ENCODE results near the gene HDAC7.

Gene HDAC7

GRCh38 chr12:47785887-47786661 lies 33.6 kb downstream of the HDAC7 start:
- no peaks in the 10 kb centered on the region for H3K9me3 ChIP-seq (ENCODE audit: low read length)
- no peaks in the 10 kb centered on the region for H3K4me1 ChIP-seq (ENCODE audit: insufficient read depth, low read length)
- H2AFZ ChIP-seq (ENCODE audit: low read depth, low read length), result no peak overlapping the region
- H3K36me3 ChIP-seq (ENCODE audit: insufficient read depth, low read length), result peaks cover 88% of the 10 kb centered on the region
- no peak overlapping the region for H3K4me3 ChIP-seq (ENCODE audit: low read length)
- H3K27me3 ChIP-seq (ENCODE audit: insufficient read depth, low read length), result no peaks in the 10 kb centered on the region

GRCh38 chr12:47785036-47785886 lies 34.4 kb downstream of the HDAC7 start:
- Histone ChIP-seq H3K36me3 (ENCODE audit: insufficient read depth, low read length) (peaks cover 80% of the 10 kb centered on the region), H3K9me3 (ENCODE audit: low read length) (no peaks in the 10 kb centered on the region), H2AFZ (ENCODE audit: low read depth, low read length) (no peak overlapping the region), H3K27me3 (ENCODE audit: insufficient read depth, low read length) (no peaks in the 10 kb centered on the region), H3K4me3 (ENCODE audit: low read length) (no peak overlapping the region), H3K4me1 (ENCODE audit: insufficient read depth, low read length) (no peaks in the 10 kb centered on the region)

- H3K4me3 ChIP-seq (ENCODE audit: low read length), result no peak overlapping the region
- no peak overlapping the region for H2AFZ ChIP-seq (ENCODE audit: low read depth, low read length)
- H3K4me1 ChIP-seq (ENCODE audit: insufficient read depth, low read length), result no peaks in the 10 kb centered on the region
- no peaks in the 10 kb centered on the region for H3K27me3 ChIP-seq (ENCODE audit: insufficient read depth, low read length)
- peaks cover 69% of the 10 kb centered on the region for H3K36me3 ChIP-seq (ENCODE audit: insufficient read depth, low read length)
- H3K9me3 ChIP-seq (ENCODE audit: low read length), result no peaks in the 10 kb centered on the region
Observed at GRCh38 chr12:47783821-47784819, 35.6 kb downstream of the HDAC7 start.

GRCh38 chr12:47783024-47783755 lies 36.5 kb downstream of the HDAC7 start:
- H3K9me3 ChIP-seq (ENCODE audit: low read length), result no peaks in the 10 kb centered on the region
- H2AFZ ChIP-seq (ENCODE audit: low read depth, low read length), result no peak overlapping the region
- no peak overlapping the region for H3K4me3 ChIP-seq (ENCODE audit: low read length)
- peaks cover 60% of the 10 kb centered on the region for H3K36me3 ChIP-seq (ENCODE audit: insufficient read depth, low read length)
- no peaks in the 10 kb centered on the region for H3K4me1 ChIP-seq (ENCODE audit: insufficient read depth, low read length)
- no peaks in the 10 kb centered on the region for H3K27me3 ChIP-seq (ENCODE audit: insufficient read depth, low read length)

- Histone ChIP-seq H3K4me1 (ENCODE audit: insufficient read depth, low read length) (no peaks in the 10 kb centered on the region), H2AFZ (ENCODE audit: low read depth, low read length) (no peak overlapping the region), H3K36me3 (ENCODE audit: insufficient read depth, low read length) (peaks cover 52% of the 10 kb centered on the region), H3K4me3 (ENCODE audit: low read length) (no peak overlapping the region), H3K9me3 (ENCODE audit: low read length) (no peaks in the 10 kb centered on the region), H3K27me3 (ENCODE audit: insufficient read depth, low read length) (no peaks in the 10 kb centered on the region)
Observed at GRCh38 chr12:47782372-47782770, 37.3 kb downstream of the HDAC7 start.

GRCh38 chr12:47781479-47782371 lies 38.0 kb downstream of the HDAC7 start:
- Histone ChIP-seq H3K4me1 (ENCODE audit: insufficient read depth, low read length) (no peaks in the 10 kb centered on the region), H3K27me3 (ENCODE audit: insufficient read depth, low read length) (no peaks in the 10 kb centered on the region), H3K4me3 (ENCODE audit: low read length) (no peak overlapping the region), H3K36me3 (ENCODE audit: insufficient read depth, low read length) (peaks cover 46% of the 10 kb centered on the region), H3K9me3 (ENCODE audit: low read length) (no peaks in the 10 kb centered on the region), H2AFZ (ENCODE audit: low read depth, low read length) (no peak overlapping the region)

GRCh38 chr12:47779943-47780504 lies 39.7 kb downstream of the HDAC7 start:
- Histone ChIP-seq H3K9me3 (ENCODE audit: low read length) (no peaks in the 10 kb centered on the region), H3K27me3 (ENCODE audit: insufficient read depth, low read length) (no peaks in the 10 kb centered on the region), H3K36me3 (ENCODE audit: insufficient read depth, low read length) (peaks cover 29% of the 10 kb centered on the region), H3K4me3 (ENCODE audit: low read length) (no peak overlapping the region), H2AFZ (ENCODE audit: low read depth, low read length) (no peak overlapping the region), H3K4me1 (ENCODE audit: insufficient read depth, low read length) (no peaks in the 10 kb centered on the region)

GRCh38 chr12:47779301-47779942 lies 40.3 kb downstream of the HDAC7 start:
- no peaks in the 10 kb centered on the region for H3K9me3 ChIP-seq (ENCODE audit: low read length)
- no peak overlapping the region for H2AFZ ChIP-seq (ENCODE audit: low read depth, low read length)
- no peaks in the 10 kb centered on the region for H3K4me1 ChIP-seq (ENCODE audit: insufficient read depth, low read length)
- H3K4me3 ChIP-seq (ENCODE audit: low read length), result no peak overlapping the region
- peaks cover 23% of the 10 kb centered on the region for H3K36me3 ChIP-seq (ENCODE audit: insufficient read depth, low read length)
- no peaks in the 10 kb centered on the region for H3K27me3 ChIP-seq (ENCODE audit: insufficient read depth, low read length)

GRCh38 chr12:47778881-47779280 lies 40.8 kb downstream of the HDAC7 start:
- Histone ChIP-seq H3K36me3 (ENCODE audit: insufficient read depth, low read length) (peaks cover 18% of the 10 kb centered on the region), H2AFZ (ENCODE audit: low read depth, low read length) (no peak overlapping the region), H3K27me3 (ENCODE audit: insufficient read depth, low read length) (no peaks in the 10 kb centered on the region), H3K4me3 (ENCODE audit: low read length) (no peak overlapping the region), H3K9me3 (ENCODE audit: low read length) (no peaks in the 10 kb centered on the region), H3K4me1 (ENCODE audit: insufficient read depth, low read length) (peaks cover 3% of the 10 kb centered on the region)

- H3K36me3 ChIP-seq (ENCODE audit: insufficient read depth, low read length), result peaks cover 11% of the 10 kb centered on the region
- H2AFZ ChIP-seq (ENCODE audit: low read depth, low read length), result no peak overlapping the region
- H3K4me1 ChIP-seq (ENCODE audit: insufficient read depth, low read length), result peaks cover 6% of the 10 kb centered on the region
- H3K9me3 ChIP-seq (ENCODE audit: low read length), result no peaks in the 10 kb centered on the region
- H3K4me3 ChIP-seq (ENCODE audit: low read length), result no peak overlapping the region
- no peaks in the 10 kb centered on the region for H3K27me3 ChIP-seq (ENCODE audit: insufficient read depth, low read length)
Observed at GRCh38 chr12:47777741-47778558, 41.8 kb downstream of the HDAC7 start.

All from neuron (in vitro differentiated cells).